Brain microvascular endothelial cell (primary cell): Measurements from ENCODE around the gene MRPL33.

ENCODE experiments used
- DNase-seq: peaks from one replicate; pipeline ENCODE4 v3.0.0-alpha.2; 2020
- H3K27ac ChIP-seq: fragments of 250-450 bp; sonication (Bioruptor Pico); 2 replicates; pipeline ENCODE4 v1.5.1; 2020; ENCODE audit warnings: mild to moderate bottlenecking, moderate library complexity
- H3K27me3 ChIP-seq: fragments of 250-450 bp; sonication (Bioruptor Pico); replicated peaks from 2 replicates; pipeline ENCODE4 v1.5.1; 2020; ENCODE audit warnings: mild to moderate bottlenecking
- H3K36me3 ChIP-seq: fragments of 250-450 bp; sonication (Bioruptor Pico); replicated peaks from 2 replicates; pipeline ENCODE4 v1.5.1; 2020; ENCODE audit warnings: mild to moderate bottlenecking
- H3K4me3 ChIP-seq: 2 replicates; pipeline ENCODE4 v1.5.1; 2011; ENCODE audit warnings: low read depth, mild to moderate bottlenecking, control low read depth, low read length, moderate library complexity
- CTCF ChIP-seq: IDR thresholded peaks from 2 replicates; pipeline ENCODE4 v1.5.1; 2011; ENCODE audit warnings: low read depth, mild to moderate bottlenecking, moderate library complexity, low read length, control low read depth, inconsistent platforms; ENCODE audit errors: missing control alignments
- in situ Hi-C: cut with HindIII; loops from 2 replicates; pipeline ENCODE4 v1.10.0; 2017; ENCODE audit warnings: low sequenced_read_pairs, low pct_ligation_motif_present

The MRPL33 gene

GRCh38 chr2:27823569-27823968, 52.0 kb downstream of the MRPL33 start:
- in situ Hi-C loops = no loop called here
- no peaks in the 10 kb centered on the region for H3K36me3 ChIP-seq
- H3K27ac ChIP-seq = no peak overlapping the region
- no peak overlapping the region for H3K4me3 ChIP-seq
- no peak for DNase-seq
- TF ChIP-seq CTCF = no peak
- H3K27me3 ChIP-seq = no peaks in the 10 kb centered on the region

DNA sequence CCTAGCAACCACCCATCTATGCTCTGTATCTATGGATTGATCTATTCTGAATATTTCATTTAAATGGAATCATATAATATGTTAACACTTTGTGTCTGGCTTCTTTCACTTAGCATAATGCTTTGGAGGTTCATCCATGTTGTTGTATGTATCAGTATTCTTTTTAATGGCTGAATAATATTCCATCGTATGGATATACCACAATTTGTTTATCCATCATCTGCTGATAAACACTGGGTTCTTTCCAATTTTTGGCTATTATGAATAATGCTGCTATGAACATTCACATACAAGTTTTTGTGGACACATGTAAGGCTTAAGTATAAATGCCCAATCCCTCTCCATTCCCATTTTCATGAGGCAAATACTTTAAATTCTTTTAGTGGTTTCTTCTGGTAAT, 52.9 kb downstream of the MRPL33 start:
- DNase-seq = no peak
- Histone ChIP-seq H3K27ac (no peak overlapping the region), H3K4me3 (no peak overlapping the region), H3K27me3 (no peaks in the 10 kb centered on the region), H3K36me3 (no peaks in the 10 kb centered on the region)
- in situ Hi-C loops = no loop called here
- no peak for TF ChIP-seq CTCF

- H3K27me3 ChIP-seq = no peaks in the 10 kb centered on the region
- no peak for TF ChIP-seq CTCF
- in situ Hi-C loops = no loop called here
- no peak for DNase-seq
- no peaks in the 10 kb centered on the region for H3K36me3 ChIP-seq
- H3K4me3 ChIP-seq = no peak overlapping the region
- H3K27ac ChIP-seq = no peak overlapping the region
These were observed 56.8 kb downstream of the MRPL33 start for GRCh38 chr2:27828305-27828704.
